Thyroid gland (tissue), 4 donors: ENCODE results near the gene P2RY2.

Source experiments
- POLR2A ChIP-seq, 2 donors: fragments of 450-650 bp; IDR thresholded peaks; one replicate each; pipeline ENCODE4 v1.6.1; 2017; ENCODE audit warnings: antibody characterized with exemption in 2 of 2, mild to moderate bottlenecking in 2 of 2, moderate library complexity in 1 of 2
- TF ChIP-seq, protein P1 (sequence below), 6 experiments: fragments of 200-600 bp in 3 of 6; fragments of 450-650 bp in 3 of 6; sonication (generic) in 3 of 6; IDR thresholded peaks; one replicate each; pipeline ENCODE4 v1.5.1; 2016 to 2019; ENCODE audit warnings: antibody characterized with exemption in 6 of 6, mild to moderate bottlenecking in 2 of 6, inconsistent platforms in 1 of 6, moderate library complexity in 1 of 6

DNA sequence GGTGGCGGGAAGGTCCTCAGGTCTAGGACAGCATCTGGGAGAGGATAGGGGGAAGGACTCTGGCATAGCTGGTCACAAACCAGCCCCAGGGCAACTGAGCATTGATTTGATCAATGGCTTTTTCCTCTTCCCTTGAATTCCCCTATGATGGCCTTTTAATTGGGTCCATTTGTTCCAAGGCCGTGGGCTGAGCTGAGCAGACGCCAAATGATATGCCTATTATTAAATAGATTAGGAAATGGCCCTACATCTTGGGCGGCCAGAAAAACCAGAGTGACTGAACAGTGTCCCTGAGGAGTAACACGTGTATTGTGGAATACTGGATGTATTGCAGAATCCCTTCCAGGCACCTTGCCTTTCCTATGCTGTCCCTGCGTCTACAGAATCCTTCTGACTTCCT, 27.4 kb downstream of the P2RY2 start:
- TF ChIP-seq, protein P1, sequence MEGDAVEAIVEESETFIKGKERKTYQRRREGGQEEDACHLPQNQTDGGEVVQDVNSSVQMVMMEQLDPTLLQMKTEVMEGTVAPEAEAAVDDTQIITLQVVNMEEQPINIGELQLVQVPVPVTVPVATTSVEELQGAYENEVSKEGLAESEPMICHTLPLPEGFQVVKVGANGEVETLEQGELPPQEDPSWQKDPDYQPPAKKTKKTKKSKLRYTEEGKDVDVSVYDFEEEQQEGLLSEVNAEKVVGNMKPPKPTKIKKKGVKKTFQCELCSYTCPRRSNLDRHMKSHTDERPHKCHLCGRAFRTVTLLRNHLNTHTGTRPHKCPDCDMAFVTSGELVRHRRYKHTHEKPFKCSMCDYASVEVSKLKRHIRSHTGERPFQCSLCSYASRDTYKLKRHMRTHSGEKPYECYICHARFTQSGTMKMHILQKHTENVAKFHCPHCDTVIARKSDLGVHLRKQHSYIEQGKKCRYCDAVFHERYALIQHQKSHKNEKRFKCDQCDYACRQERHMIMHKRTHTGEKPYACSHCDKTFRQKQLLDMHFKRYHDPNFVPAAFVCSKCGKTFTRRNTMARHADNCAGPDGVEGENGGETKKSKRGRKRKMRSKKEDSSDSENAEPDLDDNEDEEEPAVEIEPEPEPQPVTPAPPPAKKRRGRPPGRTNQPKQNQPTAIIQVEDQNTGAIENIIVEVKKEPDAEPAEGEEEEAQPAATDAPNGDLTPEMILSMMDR (IDR thresholded peaks at IDR 0.05) = no peak
- TF ChIP-seq POLR2A (IDR thresholded peaks at IDR 0.05) = no peak
